Stimulated activated CD4-positive, alpha-beta T cell treated with anti-CD3 and anti-CD28 coated beads, TNF-alpha, amount 100 ng/mL, for 48 hours (primary cell): Measurements from ENCODE around the gene URM1.
A peak's percentile ranks its signal among the peaks of the same experiment; 100 is the strongest.

Experiments used
- DNase-seq, 3 donors: peaks; one replicate each; pipeline ENCODE4 v3.0.0-alpha.2; 2020; ENCODE audit warnings: low read depth in 3 of 3

URM1 gene

DNA sequence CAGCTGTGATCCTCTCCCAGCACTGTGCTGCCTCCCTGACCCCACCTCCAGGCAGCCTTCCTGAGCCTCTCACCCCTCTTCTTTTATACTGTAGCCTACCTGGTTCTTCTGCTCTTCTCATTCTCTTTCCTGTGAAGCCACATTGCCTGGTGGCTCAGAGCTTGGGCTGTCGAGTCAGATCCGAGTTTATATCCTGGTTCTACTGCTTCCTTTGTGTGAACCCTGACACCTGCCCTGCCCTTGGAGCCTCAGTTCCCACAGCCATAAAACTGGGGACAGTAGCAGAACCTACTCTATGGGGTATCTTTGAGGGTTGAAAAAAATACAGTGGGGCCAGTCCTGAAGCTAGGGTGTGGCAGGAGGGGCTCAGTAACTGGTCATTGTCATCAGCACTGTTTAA, 22.0 kb upstream of the URM1 start:
- no peak for DNase-seq

DNA sequence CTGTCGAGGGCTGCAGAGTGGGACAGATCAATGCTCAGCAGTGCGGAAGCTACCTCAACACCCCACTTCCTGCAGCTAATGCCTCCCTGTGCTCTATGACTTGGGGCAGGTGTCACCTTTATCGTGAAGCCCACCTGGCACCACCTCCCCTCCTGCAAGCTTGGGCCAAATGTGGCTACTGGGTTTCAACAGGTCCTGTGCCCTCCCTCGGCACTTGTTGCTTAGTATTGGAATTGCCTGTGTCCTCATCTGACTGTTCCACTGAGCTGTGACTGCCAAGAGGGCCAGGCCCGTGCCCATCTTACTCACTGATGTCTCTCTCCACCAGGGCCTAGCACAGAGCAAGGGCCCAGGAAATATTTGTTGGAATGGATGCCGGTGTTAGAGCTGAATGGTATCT, 21.4 kb upstream of the URM1 start:
- no peak for DNase-seq

DNA sequence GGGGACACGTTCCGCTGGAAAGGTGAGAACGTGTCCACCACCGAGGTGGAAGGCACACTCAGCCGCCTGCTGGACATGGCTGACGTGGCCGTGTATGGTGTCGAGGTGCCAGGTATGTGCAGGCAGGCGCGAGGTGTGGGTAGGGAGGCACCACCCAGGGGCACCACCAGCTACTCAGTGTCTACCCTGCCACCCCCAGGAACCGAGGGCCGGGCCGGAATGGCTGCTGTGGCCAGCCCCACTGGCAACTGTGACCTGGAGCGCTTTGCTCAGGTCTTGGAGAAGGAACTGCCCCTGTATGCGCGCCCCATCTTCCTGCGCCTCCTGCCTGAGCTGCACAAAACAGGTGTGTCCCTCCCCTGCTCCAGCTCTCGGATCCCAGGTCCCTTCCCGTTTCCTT, 15.7 kb upstream of the URM1 start:
- DNase-seq: no peak

DNA sequence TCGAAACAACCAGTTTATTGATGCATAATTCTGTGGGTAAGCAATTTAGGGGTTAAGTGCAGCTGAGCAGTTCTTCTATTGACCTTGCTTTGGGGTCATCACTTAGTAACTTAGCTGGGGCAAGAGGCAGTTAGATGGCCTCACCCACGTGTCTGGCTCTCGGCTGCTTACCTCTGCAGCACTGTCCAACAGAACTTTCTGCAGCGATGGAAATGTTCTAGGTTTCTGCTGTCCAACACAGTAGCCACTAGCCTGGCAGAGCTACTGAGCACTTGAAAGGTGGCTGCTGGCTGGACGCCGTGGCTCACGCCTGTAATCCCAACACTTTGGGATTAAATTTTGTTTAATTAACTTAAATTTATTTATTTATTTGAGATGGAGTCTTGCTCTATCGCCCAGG, 13.1 kb upstream of the URM1 start:
- no peak for DNase-seq

DNA sequence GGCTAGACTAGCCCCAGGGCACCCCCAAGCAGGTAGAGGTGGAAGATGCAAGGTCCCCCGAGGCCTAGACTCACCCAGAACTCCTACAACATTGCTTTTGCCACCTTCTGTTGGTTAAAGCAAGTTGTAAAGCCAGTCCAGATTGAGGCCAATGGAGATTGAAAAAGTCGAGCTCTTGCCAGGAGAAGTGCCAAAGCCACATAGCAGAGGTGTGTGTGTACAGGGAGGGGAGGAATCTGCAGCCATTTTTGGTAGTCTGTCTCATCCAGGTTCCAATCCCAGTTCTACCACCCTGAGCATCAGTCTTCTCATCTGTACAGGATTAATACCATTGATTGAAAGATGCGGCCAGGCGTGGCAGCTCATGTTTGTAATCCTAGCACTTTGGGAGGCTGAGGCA, 12.3 kb upstream of the URM1 start:
- DNase-seq: no peak

DNA sequence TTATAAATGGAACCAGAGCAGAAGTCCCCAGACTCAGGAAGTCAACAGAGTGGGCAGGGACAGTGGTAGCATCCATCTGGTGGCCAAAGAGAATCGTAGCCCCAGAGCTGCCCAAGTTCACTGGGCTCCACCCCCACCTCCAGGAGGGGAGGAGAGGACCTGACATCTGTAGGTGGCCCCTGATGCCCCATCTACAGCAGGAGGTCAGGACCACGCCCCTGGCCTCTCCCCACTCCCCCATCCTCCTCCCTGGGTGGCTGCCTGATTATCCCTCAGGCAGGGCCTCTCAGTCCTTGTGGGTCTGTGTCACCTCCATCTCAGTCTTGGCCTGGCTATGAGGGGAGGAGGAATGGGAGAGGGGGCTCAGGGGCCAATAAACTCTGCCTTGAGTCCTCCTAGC, 10.3 kb upstream of the URM1 start:
- DNase-seq: no peak

DNA sequence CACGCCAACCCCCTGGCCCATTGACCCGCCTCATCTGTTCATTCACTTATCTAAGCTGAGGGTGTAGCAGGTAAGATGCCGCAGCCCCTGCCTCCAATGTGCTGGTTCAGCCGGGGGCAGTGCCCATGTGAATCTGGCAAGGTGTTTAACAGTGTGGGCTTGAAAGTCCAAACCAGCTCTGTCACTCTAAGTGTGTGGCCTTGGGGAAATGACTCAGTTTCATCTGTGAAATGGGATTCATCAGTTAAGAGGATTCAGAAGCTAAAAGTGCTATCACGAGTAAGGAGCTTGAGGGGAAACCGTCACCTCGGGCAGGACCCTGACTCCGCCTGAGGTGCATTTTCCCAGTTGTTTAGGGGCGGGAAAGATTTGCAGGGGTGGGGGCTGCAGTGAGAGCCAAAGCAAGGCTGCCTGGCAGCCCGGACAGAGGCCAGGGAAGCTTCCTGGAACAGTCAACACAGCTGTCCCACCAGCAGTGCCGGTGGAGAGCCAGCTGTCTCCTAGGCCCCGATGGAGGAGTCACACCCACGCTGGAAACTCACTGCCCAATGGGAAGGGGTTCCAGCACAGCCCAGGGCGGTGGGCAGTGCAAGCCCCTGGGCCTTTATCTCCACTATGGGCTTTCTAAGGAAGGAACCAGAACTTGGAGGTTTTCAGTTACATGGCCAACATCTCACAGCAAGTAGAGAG, 9.7 kb upstream of the URM1 start:
- no peak for DNase-seq

GRCh38 chr9:128361986-128362646, 9.1 kb upstream of the URM1 start:
- peak; percentile 52 to 67 (median 55) for DNase-seq

DNA sequence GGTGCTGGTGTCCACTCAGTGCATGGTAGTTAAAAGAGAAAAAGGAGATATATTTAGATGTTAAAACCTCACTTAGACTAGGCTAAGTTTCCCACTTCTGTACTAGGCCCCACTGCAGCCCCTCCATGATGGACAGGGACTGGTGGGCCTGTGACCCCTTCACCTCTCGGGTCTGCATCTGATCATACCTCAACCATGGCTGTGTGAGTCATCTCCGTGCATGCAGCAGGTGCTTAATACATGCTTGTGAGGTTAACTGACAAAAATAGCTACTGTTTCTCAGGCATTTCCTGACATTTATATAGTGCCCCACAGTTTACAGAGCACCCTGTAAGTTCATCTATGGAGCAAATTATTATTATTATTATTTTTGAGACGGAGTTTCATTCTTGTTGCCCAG, 8.4 kb upstream of the URM1 start:
- DNase-seq: no peak

DNA sequence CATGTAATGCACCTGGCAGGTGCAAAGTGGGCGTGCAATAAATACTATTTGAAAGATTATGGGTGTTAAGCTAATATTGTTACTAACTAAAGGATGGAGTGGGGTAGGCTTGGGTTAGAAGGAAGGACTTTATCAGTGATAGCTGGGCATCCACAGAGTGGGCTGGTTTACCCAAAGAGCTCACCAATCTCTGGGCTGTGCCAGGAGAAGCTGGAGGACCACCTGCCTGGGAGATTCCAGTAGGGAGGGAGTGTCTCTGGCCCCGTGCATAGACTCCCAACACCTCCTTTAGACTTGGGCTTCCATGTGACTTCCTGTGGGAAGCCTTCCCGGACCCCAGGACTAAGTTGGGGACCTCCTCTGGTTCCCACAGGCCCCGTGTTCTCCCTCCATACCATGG, 5.6 kb upstream of the URM1 start:
- no peak for DNase-seq

DNA sequence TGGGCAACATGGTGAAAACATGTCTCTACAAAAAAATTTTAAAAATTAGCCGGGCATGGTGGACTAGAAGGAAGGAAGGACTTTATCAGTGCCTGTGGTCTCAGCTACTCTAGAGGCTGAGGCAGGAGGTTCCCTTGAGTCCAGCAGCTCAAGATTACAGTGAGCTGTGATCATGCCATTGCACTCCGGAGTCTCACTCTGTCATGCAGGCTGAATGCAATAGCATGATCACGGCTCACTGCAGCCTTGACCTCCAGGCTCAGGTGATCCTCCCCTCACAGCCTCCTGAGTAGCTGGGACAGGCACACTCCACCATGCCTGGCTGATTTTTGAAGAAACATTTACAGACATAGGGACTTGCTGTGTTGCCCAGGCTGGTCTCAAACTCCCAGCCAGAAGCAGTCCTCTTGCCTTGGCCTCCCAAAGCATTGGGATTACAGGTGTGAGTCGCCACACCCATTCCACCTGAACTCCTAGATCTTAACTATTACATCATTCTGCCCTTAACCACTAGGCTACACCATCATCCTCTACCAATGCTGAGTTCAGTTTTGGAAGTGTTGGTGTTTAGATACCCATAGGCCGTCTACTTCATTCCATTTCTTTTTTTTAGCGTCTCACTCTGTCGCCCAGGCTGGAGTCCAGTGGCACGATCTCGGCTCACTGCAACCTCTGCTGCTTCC, 2.0 kb upstream of the URM1 start:
- DNase-seq: no peak

DNA sequence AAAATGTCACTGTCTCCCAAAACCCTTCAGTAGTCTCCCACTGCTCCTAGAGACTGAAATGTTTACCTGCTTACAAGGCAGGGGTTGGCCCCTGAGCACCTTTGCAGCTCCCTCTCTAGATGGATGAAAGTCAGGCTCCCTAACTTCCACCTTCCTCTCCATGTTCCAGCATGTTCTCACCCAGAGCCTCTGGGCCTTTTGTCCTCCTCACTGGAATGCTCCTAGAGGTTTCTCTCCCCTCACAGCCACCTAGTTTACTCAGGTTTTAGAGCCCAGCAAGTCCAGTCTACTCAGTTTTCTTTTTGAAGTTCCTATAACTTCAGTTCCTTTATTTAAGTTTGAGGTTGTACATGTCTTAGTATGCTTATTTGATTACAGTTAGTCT, 815 bp upstream of the URM1 start:
- DNase-seq: no peak

- DNase-seq: no peak
Observed at GRCh38 chr9:128371630-128372117, 500 bp downstream of the URM1 start.

- DNase-seq: no peak
Observed at GRCh38 chr9:128372188-128372641, 1.0 kb downstream of the URM1 start.

DNA sequence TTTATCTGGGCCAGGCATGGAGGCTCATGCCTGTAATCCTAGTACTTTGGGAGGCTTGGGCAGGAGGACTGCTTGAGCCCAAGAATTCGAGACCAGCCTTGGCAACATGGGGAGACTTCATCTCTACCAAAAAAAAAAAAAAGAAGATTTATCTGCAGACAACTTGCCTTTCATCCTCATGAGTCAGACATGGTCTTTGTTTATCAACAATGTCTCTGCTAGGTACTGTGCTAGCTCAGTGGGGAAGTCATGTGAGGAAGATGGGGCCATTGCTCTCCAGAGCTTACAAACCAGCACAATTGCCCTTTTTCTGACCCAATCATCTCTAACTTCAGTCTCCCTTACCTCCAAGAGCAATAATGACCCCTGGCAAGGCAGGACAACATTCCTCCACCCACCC, 1.6 kb downstream of the URM1 start:
- DNase-seq: no peak

GRCh38 chr9:128374221-128374675, 3.1 kb downstream of the URM1 start:
- no peak for DNase-seq

- no peak for DNase-seq
Observed at GRCh38 chr9:128375865-128376264, 4.7 kb downstream of the URM1 start.

GRCh38 chr9:128382261-128382660, 11.1 kb downstream of the URM1 start:
- DNase-seq: no peak

- DNase-seq: no peak
Observed at GRCh38 chr9:128383007-128383753, 12.0 kb downstream of the URM1 start.

GRCh38 chr9:128383791-128384190, 12.6 kb downstream of the URM1 start:
- DNase-seq: no peak

GRCh38 chr9:128384801-128385495, 13.8 kb downstream of the URM1 start:
- DNase-seq: no peak
